ENCODE data around the gene SCFD2. TPM values are rescaled to one million over a fixed set of nuclear protein-coding genes. Genes with fewer than 3 reads are reported as not detected.

SCFD2 gene
- total and polyA plus RNA-seq, 10 of the 15 experiments (the other 5 are each of a cell fraction or from before 2014, with no cell fraction given): 4.8 to 37.6 (median 24.9) TPM

DNA sequence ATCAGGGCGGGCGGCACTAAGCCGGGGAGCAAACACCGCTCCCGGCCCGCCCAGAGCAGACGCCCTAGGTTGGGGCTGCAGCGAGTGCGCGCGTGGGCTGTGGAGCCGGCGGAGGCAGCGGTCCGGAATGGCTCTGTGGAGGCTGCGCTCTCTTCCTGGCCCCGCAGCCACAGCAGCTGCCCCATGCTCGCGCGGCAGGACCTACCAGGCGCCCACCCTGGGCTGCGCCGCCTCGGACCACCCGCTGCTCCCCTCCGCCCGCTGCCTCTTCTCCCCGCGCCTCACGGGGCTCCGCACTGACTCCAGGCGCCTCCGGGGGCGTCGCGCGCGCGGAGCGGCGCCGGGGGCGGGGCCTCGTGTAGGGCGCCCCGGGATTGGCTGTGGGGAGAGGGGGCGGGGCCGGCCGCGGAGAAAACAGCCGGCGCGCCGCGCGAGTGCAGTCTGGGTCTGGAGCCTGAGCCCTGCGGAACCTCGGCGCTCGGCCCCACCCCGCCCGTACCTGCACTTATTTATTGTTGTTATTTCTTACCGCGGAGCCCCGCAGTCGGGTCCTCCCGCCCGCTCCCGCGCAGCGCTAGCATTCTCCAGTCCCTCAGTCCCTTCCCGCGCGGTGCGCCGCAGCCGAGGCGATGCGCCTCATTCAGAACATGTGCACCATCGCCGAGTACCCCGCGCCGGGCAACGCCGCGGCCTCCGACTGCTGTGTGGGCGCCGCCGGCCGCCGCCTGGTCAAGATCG lies 503.8 kb downstream of the SCFD2 start, which contains the start of gene RASL11B (continued):
- TF ChIP-seq, protein P1, sequence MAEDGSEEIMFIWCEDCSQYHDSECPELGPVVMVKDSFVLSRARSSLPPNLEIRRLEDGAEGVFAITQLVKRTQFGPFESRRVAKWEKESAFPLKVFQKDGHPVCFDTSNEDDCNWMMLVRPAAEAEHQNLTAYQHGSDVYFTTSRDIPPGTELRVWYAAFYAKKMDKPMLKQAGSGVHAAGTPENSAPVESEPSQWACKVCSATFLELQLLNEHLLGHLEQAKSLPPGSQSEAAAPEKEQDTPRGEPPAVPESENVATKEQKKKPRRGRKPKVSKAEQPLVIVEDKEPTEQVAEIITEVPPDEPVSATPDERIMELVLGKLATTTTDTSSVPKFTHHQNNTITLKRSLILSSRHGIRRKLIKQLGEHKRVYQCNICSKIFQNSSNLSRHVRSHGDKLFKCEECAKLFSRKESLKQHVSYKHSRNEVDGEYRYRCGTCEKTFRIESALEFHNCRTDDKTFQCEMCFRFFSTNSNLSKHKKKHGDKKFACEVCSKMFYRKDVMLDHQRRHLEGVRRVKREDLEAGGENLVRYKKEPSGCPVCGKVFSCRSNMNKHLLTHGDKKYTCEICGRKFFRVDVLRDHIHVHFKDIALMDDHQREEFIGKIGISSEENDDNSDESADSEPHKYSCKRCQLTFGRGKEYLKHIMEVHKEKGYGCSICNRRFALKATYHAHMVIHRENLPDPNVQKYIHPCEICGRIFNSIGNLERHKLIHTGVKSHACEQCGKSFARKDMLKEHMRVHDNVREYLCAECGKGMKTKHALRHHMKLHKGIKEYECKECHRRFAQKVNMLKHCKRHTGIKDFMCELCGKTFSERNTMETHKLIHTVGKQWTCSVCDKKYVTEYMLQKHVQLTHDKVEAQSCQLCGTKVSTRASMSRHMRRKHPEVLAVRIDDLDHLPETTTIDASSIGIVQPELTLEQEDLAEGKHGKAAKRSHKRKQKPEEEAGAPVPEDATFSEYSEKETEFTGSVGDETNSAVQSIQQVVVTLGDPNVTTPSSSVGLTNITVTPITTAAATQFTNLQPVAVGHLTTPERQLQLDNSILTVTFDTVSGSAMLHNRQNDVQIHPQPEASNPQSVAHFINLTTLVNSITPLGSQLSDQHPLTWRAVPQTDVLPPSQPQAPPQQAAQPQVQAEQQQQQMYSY (CRISPR knock-in tag; IDR thresholded peaks at IDR 0.05): no peak
- TF ChIP-seq, protein P2, sequence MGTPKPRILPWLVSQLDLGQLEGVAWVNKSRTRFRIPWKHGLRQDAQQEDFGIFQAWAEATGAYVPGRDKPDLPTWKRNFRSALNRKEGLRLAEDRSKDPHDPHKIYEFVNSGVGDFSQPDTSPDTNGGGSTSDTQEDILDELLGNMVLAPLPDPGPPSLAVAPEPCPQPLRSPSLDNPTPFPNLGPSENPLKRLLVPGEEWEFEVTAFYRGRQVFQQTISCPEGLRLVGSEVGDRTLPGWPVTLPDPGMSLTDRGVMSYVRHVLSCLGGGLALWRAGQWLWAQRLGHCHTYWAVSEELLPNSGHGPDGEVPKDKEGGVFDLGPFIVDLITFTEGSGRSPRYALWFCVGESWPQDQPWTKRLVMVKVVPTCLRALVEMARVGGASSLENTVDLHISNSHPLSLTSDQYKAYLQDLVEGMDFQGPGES (IDR thresholded peaks at IDR 0.05): no peak
- TF ChIP-seq CUX1 (IDR thresholded peaks at IDR 0.05; ENCODE audit: insufficient replicate concordance, low read depth, low read length) (no peak), SMC3 (IDR thresholded peaks at IDR 0.05; ENCODE audit: borderline replicate concordance, low read length) (no peak), SMAD5 (IDR thresholded peaks at IDR 0.05; ENCODE audit: low read depth) (no peak), EED (IDR thresholded peaks at IDR 0.05; ENCODE audit: low read depth) (no peak), BHLHE40 (IDR thresholded peaks at IDR 0.05; ENCODE audit: borderline replicate concordance in 1 of 2, low read depth in 2 of 2, low read length in 1 of 2) (peak in 1 of 2 experiments; percentile 25; a peak in 1 of 4 replicates), ZNF217 (IDR thresholded peaks at IDR 0.05) (no peak), CHD1 (IDR thresholded peaks at IDR 0.05; ENCODE audit: low read depth, low read length) (no peak), POLR2AphosphoS2 (IDR thresholded peaks at IDR 0.05; ENCODE audit: low read depth, low read length) (no peak), BCL11A (IDR thresholded peaks at IDR 0.05; ENCODE audit: low read depth, low read length) (no peak), MYC (IDR thresholded peaks at IDR 0.05; ENCODE audit: insufficient read depth, insufficient read length, insufficient replicate concordance, low read length, severe bottlenecking) (peak; percentile 21), SMARCA5 (IDR thresholded peaks at IDR 0.05) (no peak), RBBP5 (conservative IDR thresholded peaks at IDR 0.05) (no peak)
- TF ChIP-seq, protein P3, sequence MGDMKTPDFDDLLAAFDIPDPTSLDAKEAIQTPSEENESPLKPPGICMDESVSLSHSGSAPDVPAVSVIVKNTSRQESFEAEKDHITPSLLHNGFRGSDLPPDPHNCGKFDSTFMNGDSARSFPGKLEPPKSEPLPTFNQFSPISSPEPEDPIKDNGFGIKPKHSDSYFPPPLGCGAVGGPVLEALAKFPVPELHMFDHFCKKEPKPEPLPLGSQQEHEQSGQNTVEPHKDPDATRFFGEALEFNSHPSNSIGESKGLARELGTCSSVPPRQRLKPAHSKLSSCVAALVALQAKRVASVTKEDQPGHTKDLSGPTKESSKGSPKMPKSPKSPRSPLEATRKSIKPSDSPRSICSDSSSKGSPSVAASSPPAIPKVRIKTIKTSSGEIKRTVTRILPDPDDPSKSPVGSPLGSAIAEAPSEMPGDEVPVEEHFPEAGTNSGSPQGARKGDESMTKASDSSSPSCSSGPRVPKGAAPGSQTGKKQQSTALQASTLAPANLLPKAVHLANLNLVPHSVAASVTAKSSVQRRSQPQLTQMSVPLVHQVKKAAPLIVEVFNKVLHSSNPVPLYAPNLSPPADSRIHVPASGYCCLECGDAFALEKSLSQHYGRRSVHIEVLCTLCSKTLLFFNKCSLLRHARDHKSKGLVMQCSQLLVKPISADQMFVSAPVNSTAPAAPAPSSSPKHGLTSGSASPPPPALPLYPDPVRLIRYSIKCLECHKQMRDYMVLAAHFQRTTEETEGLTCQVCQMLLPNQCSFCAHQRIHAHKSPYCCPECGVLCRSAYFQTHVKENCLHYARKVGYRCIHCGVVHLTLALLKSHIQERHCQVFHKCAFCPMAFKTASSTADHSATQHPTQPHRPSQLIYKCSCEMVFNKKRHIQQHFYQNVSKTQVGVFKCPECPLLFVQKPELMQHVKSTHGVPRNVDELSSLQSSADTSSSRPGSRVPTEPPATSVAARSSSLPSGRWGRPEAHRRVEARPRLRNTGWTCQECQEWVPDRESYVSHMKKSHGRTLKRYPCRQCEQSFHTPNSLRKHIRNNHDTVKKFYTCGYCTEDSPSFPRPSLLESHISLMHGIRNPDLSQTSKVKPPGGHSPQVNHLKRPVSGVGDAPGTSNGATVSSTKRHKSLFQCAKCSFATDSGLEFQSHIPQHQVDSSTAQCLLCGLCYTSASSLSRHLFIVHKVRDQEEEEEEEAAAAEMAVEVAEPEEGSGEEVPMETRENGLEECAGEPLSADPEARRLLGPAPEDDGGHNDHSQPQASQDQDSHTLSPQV (IDR thresholded peaks at IDR 0.05): no peak
